HT-29 (cell line): ENCODE data around the gene CLHC1. TPM values are rescaled to one million over a fixed set of nuclear protein-coding genes. Genes with fewer than 3 reads are reported as not detected.
"Not testable (repeated sequence)": the region's sequence is repeated elsewhere in the genome, so short reads cannot be mapped to it uniquely, and the experiment has no call there.

Source experiments
- DNase-seq: peaks from one replicate; pipeline ENCODE4 v3.0.0-alpha.2; 2015; ENCODE audit warnings: low spot score
- total RNA-seq: library from RNA; depleted of rRNA; stranded (reverse); fragments of >200 nt; shearing (Covaris generic); gene quantifications from 2 replicates; pipeline ENCODE4 v1.2.3, GENCODE V29; 2014; rRNA removed

CLHC1 gene
- total RNA-seq, 1 experiment from 2014 or later = 0.46 TPM

DNA sequence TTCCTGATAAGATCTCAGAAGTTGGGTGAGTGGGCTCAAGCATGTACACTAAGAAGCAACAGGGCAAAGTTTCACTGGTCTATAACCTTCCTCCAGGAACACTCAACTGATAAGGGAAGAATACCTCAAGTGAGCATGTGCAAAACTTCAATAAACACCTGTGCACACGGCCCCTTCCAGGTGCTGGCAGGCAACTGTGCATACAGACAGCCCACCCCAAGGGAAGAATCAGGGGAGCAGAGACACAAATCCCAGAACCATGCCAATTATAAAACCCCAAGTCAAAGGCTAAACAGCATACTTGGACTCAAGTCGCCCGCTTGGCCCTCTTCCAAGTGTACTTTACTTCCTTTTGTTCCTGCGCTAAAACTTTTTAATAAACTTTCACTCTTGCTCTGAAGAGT lies 96.0 kb downstream of the CLHC1 start:
- DNase-seq = peak; percentile 37

- DNase-seq = no peak
Observed at GRCh38 chr2:55135491-55135890, 96.6 kb downstream of the CLHC1 start.

- DNase-seq = no peak
Observed at GRCh38 chr2:55134316-55134706, 97.8 kb downstream of the CLHC1 start.

DNA sequence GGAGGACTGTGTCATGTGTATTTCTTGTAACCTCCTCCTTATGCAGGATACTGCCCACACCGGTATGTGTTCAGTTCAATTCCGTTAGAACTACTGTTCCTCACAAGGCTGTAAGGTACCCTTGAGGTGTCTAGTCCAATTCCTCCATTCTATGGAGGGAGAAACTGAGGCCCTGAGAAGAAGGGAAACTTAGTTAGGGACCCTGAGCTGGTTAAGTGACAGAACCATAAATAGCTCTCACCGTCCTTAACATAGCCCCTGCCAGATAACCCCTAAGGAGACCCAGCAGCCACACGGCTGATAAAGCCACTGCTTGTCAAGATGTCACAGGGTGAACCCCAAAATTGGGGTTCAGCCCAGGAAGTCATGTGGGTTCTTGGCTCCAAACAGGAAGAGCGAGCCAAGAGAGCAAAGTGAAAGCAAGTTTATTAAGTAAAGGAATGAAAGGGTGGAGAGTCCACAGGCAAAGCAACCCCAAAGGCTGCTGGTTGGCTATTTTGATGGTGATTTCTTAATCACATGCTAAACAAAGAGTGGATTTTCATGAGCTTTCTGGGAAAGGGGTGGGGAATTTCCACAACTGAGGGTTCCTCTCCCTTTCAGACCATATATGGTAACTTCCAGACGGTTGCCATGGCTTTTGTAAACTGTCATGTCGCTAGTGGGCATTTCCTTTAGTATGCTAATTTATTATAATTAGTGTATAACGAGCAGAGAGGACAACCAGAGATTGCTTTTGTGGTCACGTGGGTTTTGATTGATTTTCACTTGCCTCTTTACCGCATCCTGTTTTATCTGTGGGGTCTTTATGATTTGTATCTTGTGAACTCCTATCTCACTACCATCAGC lies 98.4 kb downstream of the CLHC1 start:
- DNase-seq = no peak

DNA sequence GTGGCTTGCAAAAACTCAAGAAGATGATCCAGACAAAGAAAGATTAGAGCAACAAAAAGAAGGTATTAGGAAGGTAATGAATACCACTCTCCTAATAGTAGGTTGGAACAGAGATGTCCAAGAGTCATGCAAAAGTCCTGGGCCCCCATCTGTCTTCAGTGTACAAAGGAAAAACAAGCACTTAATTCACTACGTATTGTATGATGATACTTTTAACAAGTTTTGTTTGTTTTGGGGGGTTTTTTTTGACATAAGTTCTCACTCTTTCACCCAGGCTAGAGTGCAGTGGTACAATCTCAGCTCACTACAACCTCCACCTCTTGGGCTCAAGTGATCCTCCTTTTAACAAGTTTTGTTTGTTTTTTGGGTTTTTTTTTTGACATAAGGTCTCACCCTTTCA lies 101.2 kb downstream of the CLHC1 start:
- no peak for DNase-seq

DNA sequence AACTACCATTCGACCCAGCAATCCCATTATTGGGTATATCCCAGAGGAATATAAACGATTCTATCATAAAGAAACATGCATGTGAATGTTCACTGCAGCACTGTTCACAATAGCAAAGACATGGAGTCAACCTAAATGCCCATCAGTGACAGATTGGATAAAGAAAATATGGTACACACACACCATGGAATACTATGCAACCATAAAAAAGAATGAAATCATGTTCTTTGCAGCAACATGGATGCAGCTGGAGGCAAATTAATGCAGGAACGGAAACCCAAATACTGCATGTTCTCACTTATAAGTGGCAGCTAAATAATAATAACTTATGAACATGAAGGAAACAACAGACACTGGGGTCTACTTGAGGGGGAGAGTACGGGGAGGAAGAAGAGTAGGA lies 105.5 kb downstream of the CLHC1 start:
- not testable (repeated sequence) for DNase-seq

Other genes starting within 250 kb of the CLHC1 start
- gene RTN4, start 181.8 kb downstream of the CLHC1 start, total RNA-seq = 117 and 138 TPM in 2 replicates
- 852 and 923 TPM in 2 replicates for gene RPS27A, start 395 bp upstream of the CLHC1 start, total RNA-seq
- gene MTIF2, start 36.9 kb upstream of the CLHC1 start, total RNA-seq = 15.5 and 15.9 TPM in 2 replicates
- gene CCDC88A, start 187.6 kb upstream of the CLHC1 start, total RNA-seq = 0.25 TPM in 1 of 2 replicates, not detected in the other